Testis (tissue), 3 donors: ENCODE data around the gene TEAD1. TPM values are rescaled to one million over a fixed set of nuclear protein-coding genes. Genes with fewer than 3 reads are reported as not detected.

Experiments
- DNase-seq: peaks from one replicate; pipeline ENCODE4 v3.0.0-alpha.2; 2019
- H3K27ac ChIP-seq, 2 donors: fragments of 200-600 bp; sonication (generic); one replicate each; pipeline ENCODE4 v1.5.1; 2019
- H3K27me3 ChIP-seq: fragments of 200-600 bp; sonication (generic); one replicate; pipeline ENCODE4 v1.5.1; 2019
- H3K36me3 ChIP-seq: fragments of 200-600 bp; sonication (generic); one replicate; pipeline ENCODE4 v1.5.1; 2017; ENCODE audit warnings: low read depth; ENCODE audit errors: missing control alignments
- H3K4me1 ChIP-seq: fragments of 200-600 bp; sonication (generic); one replicate; pipeline ENCODE4 v1.5.1; 2019
- H3K4me3 ChIP-seq, 2 donors: fragments of 200-600 bp; sonication (generic); one replicate each; pipeline ENCODE4 v1.5.1; 2017 to 2019
- H3K9me3 ChIP-seq: fragments of 200-600 bp; sonication (generic); one replicate; pipeline ENCODE4 v1.5.1; 2017
- POLR2A ChIP-seq: fragments of 450-650 bp; IDR thresholded peaks from one replicate; pipeline ENCODE4 v1.6.1; 2017; ENCODE audit warnings: antibody characterized with exemption, mild to moderate bottlenecking, moderate library complexity
- WGBS, 2 donors: methylation state at CpG; one replicate each; pipeline ENCODE4 v1.1.5; 2018; 5-methylcytosine and 5-hydroxymethylcytosine counted together
- intact Hi-C: fragments of 100-400 bp; cut with DNase I; formaldehyde crosslinking; loops from one replicate; pipeline ENCODE4 v1.15.1; 2023; ENCODE audit warnings: low total_unique reads
- polyA plus RNA-seq: library from polyadenylated mRNA; stranded (reverse); fragments of 350-450 nt; fragmentation: Illumina TruSeq; extraction: RNeasy Lipid Tissue Mini Kit (QIAGEN cat#74804); gene quantifications from one replicate; pipeline ENCODE4 v1.2.3, GENCODE V29; 2014; ENCODE audit warnings: low read depth, low replicate concordance; ENCODE audit not compliant: insufficient read depth
- total RNA-seq, 2 donors: library from RNA; depleted of rRNA; stranded (reverse); fragments of >200 nt; gene quantifications; one replicate each; pipeline ENCODE4 v1.2.3, GENCODE V29; 2016
- TF ChIP-seq, protein P1 (sequence below), 3 experiments: fragments of 450-650 bp in 2 of 3; fragments of 200-600 bp in 1 of 3; sonication (generic) in 1 of 3; IDR thresholded peaks; one replicate each; pipeline ENCODE4 v1.5.1; 2016 to 2019; ENCODE audit warnings: antibody characterized with exemption in 3 of 3, mild to moderate bottlenecking in 2 of 3, moderate library complexity in 1 of 3

Gene TEAD1
- total and polyA plus RNA-seq, 3 donors from 2014 or later: 24.6 to 78.1 (median 63.5) TPM

DNA sequence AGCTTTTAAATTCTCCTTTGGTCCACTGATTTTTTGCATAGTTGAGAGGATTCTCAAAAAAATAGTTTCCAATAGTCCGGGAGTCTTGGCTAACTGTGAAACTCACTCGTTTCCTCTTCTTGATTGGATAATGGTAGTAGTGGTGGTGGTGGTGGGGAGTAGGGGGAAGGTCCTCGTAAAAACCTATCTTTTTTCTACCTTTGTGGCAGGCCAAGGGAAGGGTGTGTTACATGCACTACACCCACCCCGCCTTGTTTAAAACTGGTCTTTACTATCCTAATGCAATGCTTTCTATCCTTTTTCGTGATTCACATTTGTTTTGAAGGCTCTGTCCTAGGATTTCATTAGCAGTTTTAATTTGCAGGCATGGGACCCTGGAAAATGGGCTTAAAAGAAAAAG, 4.8 kb downstream of the TEAD1 start:
- H3K27ac ChIP-seq: no peak overlapping the region
- intact Hi-C loops: loop anchor here (10.0 kb wide), 2 partner anchors 136 to 216 kb away; no protein-coding TSS in a partner anchor
- peaks cover 4% of the 10 kb centered on the region for H3K4me1 ChIP-seq
- DNase-seq: no peak
- no peaks in the 10 kb centered on the region for H3K27me3 ChIP-seq
- no peaks in the 10 kb centered on the region for H3K36me3 ChIP-seq
- H3K4me3 ChIP-seq: no peak overlapping the region
- H3K9me3 ChIP-seq: no peaks in the 10 kb centered on the region
- no peak for TF ChIP-seq POLR2A
- TF ChIP-seq, protein P1, sequence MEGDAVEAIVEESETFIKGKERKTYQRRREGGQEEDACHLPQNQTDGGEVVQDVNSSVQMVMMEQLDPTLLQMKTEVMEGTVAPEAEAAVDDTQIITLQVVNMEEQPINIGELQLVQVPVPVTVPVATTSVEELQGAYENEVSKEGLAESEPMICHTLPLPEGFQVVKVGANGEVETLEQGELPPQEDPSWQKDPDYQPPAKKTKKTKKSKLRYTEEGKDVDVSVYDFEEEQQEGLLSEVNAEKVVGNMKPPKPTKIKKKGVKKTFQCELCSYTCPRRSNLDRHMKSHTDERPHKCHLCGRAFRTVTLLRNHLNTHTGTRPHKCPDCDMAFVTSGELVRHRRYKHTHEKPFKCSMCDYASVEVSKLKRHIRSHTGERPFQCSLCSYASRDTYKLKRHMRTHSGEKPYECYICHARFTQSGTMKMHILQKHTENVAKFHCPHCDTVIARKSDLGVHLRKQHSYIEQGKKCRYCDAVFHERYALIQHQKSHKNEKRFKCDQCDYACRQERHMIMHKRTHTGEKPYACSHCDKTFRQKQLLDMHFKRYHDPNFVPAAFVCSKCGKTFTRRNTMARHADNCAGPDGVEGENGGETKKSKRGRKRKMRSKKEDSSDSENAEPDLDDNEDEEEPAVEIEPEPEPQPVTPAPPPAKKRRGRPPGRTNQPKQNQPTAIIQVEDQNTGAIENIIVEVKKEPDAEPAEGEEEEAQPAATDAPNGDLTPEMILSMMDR (IDR thresholded peaks at IDR 0.05): no peak
- 74 to 82% methylated on average over 5 of the region's 5 CpGs for WGBS, 2 donors

DNA sequence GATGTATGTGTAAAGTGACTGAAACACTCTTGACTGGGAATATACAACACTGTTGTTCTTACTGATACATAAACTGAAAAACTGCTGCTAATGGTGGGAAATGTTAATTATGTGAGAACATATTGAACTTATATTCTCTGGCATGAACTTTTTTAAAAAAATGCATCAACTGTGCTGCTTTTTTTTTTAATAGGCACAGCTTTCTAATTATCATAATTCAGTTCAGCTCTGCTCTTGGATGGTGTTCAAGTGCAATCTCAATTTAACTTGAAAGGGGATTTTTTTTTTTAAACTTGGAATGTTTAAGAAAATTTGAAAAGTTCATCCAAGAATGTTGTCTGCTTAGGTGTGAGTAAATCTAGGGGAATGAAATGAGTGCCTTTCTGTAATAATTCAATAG, 5.2 kb downstream of the TEAD1 start:
- no peak overlapping the region for H3K4me3 ChIP-seq
- H3K27ac ChIP-seq: no peak overlapping the region
- H3K4me1 ChIP-seq: peaks cover 4% of the 10 kb centered on the region
- no peak for DNase-seq
- H3K27me3 ChIP-seq: no peaks in the 10 kb centered on the region
- no peaks in the 10 kb centered on the region for H3K36me3 ChIP-seq
- no peaks in the 10 kb centered on the region for H3K9me3 ChIP-seq
- intact Hi-C loops: loop anchor here (10.0 kb wide), 2 partner anchors 135 to 215 kb away; no protein-coding TSS in a partner anchor
- TF ChIP-seq, protein P1 (IDR thresholded peaks at IDR 0.05): no peak
- TF ChIP-seq POLR2A: no peak

DNA sequence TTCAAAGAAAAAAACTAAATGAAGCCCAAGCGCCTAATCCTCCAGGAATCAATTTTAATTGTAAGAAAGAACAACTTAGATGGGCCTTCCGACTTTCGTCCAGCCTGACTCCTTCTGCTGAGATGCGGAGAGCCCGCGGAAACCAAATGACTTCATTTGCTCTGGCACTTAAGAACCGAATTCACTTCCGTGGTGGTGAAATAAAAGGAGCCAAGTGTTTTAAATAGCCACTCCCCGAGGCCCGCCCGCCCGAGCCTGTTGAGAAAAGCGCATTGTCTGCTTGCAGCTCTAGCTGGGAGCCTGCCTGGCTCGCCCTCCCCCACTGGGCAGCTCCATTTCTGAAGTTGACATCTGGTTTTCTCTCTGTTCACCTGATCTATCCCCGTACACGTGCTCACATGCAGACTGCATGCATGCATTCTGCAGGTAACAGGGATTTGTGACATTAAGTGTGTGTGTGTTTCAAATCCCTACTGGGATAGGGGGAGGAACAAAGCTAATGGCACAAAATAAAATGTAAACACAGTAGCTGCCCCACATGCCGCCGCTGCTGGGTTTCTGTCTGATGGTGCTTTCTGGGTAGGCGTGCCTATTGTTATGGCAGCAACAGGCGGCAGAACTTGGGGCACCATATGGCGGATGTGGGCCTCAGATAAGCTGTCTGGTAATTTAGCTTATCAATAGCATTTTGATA, 6.2 kb downstream of the TEAD1 start:
- H3K9me3 ChIP-seq: no peaks in the 10 kb centered on the region
- peaks cover 4% of the 10 kb centered on the region for H3K4me1 ChIP-seq
- H3K27ac ChIP-seq: no peak overlapping the region
- TF ChIP-seq POLR2A: no peak
- TF ChIP-seq, protein P1 (IDR thresholded peaks at IDR 0.05): no peak
- H3K4me3 ChIP-seq: no peak overlapping the region
- intact Hi-C loops: no loop called here
- no peaks in the 10 kb centered on the region for H3K36me3 ChIP-seq
- peak; percentile 90 for DNase-seq
- WGBS, 2 donors: 50 to 57% methylated on average over 20 to 21 of the region's 21 CpGs
- H3K27me3 ChIP-seq: no peaks in the 10 kb centered on the region

DNA sequence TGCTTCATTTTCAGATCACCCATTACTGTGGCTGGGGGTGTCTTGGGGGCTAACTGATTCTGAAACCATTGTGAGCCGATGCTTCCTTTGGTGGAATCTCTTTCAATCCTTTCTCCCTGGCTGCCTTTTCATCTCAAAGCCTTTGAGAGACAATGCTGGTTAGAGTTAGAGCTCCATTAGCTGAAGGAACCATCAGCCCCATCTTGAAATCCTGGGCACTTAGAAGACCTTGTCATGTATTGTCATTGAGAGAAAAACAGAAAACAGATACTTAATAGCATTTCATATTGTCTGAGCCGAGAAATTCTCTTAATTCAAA, 6.7 kb downstream of the TEAD1 start:
- Histone ChIP-seq H3K36me3 (no peaks in the 10 kb centered on the region), H3K9me3 (no peaks in the 10 kb centered on the region), H3K27me3 (no peaks in the 10 kb centered on the region), H3K27ac (no peak overlapping the region), H3K4me1 (peaks cover 4% of the 10 kb centered on the region), H3K4me3 (no peak overlapping the region)
- intact Hi-C loops: no loop called here
- DNase-seq: no peak
- 56 to 73% methylated on average over 2 of the region's 2 CpGs for WGBS, 2 donors
- TF ChIP-seq POLR2A: no peak
- TF ChIP-seq, protein P1 (IDR thresholded peaks at IDR 0.05): no peak

DNA sequence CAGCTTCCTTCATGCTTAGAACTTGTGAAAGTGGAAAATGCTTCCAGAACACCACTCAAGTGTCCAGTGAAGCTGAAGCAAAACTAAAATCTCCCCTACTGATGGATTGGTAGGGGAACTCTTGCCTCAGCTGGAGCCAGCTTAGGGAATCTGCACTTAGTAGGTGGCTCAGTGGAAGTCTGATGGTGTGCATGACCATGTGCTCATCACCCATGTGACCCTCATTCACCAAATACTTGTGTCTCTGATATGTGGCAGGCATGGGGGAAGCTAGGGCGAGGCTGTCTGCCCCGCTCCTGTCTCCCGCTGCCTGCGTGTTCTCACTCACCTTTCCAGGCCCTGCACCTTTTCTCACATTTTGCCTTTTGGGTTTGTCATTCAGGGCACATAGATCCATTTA, 7.2 kb downstream of the TEAD1 start:
- WGBS, 2 donors: 81 to 93% methylated on average over 4 of the region's 4 CpGs
- Histone ChIP-seq H3K27ac (no peak overlapping the region), H3K36me3 (no peaks in the 10 kb centered on the region), H3K4me3 (no peak overlapping the region), H3K9me3 (no peaks in the 10 kb centered on the region), H3K27me3 (no peaks in the 10 kb centered on the region), H3K4me1 (peaks cover 4% of the 10 kb centered on the region)
- no peak for DNase-seq
- intact Hi-C loops: no loop called here
- TF ChIP-seq POLR2A: no peak
- TF ChIP-seq, protein P1 (IDR thresholded peaks at IDR 0.05): no peak
